ENCODE data around the gene ZNRF1.

ZNRF1 gene

GRCh38 chr16:75027520-75028300, 28.9 kb downstream of the ZNRF1 start:
- no peak for DNase-seq

- no peak for DNase-seq
These were observed 29.8 kb downstream of the ZNRF1 start for GRCh38 chr16:75028544-75029135.

- DNase-seq: no peak
These were observed 31.0 kb downstream of the ZNRF1 start for GRCh38 chr16:75029854-75030253.

GRCh38 chr16:75032655-75033054, 33.8 kb downstream of the ZNRF1 start:
- no peak for DNase-seq

- DNase-seq: no peak
These were observed 36.7 kb downstream of the ZNRF1 start for GRCh38 chr16:75035410-75035968.

- DNase-seq: no peak
These were observed 39.4 kb downstream of the ZNRF1 start for GRCh38 chr16:75038036-75038858.

GRCh38 chr16:75039941-75040340, 41.1 kb downstream of the ZNRF1 start:
- DNase-seq: no peak

GRCh38 chr16:75042426-75043174, 43.8 kb downstream of the ZNRF1 start:
- no peak for DNase-seq

- DNase-seq: no peak
These were observed 44.5 kb downstream of the ZNRF1 start for GRCh38 chr16:75043175-75043895.

- DNase-seq: no peak
These were observed 46.1 kb downstream of the ZNRF1 start for GRCh38 chr16:75044800-75045361.

GRCh38 chr16:75045424-75045823, 46.6 kb downstream of the ZNRF1 start:
- no peak for DNase-seq

GRCh38 chr16:75048054-75048453, 49.2 kb downstream of the ZNRF1 start:
- DNase-seq: no peak

GRCh38 chr16:75048530-75048929, 49.7 kb downstream of the ZNRF1 start:
- no peak for DNase-seq

- no peak for DNase-seq
These were observed 53.8 kb downstream of the ZNRF1 start for GRCh38 chr16:75052481-75053202.

GRCh38 chr16:75053791-75054555, 55.1 kb downstream of the ZNRF1 start:
- peak; percentile 8 for DNase-seq

- no peak for DNase-seq
These were observed 55.7 kb downstream of the ZNRF1 start for GRCh38 chr16:75054556-75054947.

- DNase-seq: no peak
These were observed 60.0 kb downstream of the ZNRF1 start for GRCh38 chr16:75058806-75059205.

- no peak for DNase-seq
These were observed 60.6 kb downstream of the ZNRF1 start for GRCh38 chr16:75059411-75059810.

GRCh38 chr16:75060723-75061122, 61.9 kb downstream of the ZNRF1 start:
- no peak for DNase-seq

- DNase-seq: no peak
These were observed 62.8 kb downstream of the ZNRF1 start for GRCh38 chr16:75061669-75062068.

Data from activated naive CD4-positive, alpha-beta T cell treated with Interleukin-2 at 50 U/mL for 16 hours (primary cell).